HG03442 (cell line): ENCODE measurements around the gene HMCN1.

Experiments used
- ATAC-seq: cut with Tn5 transposase; IDR thresholded peaks from one replicate; pipeline ENCODE4 v1.9.1; 2021; ENCODE audit warnings: mild to moderate bottlenecking, moderate library complexity; ENCODE audit not compliant: unreplicated experiment

Gene HMCN1

GRCh38 chr1:186002406-186002805, 268.2 kb downstream of the HMCN1 start:
- ATAC-seq: no peak

- ATAC-seq: no peak
These were observed 275.0 kb downstream of the HMCN1 start for GRCh38 chr1:186009039-186009737.

- ATAC-seq: no peak
These were observed 280.3 kb downstream of the HMCN1 start for GRCh38 chr1:186014370-186015037.

GRCh38 chr1:186016856-186017255, 282.7 kb downstream of the HMCN1 start:
- no peak for ATAC-seq

GRCh38 chr1:186022184-186022583, 288.0 kb downstream of the HMCN1 start:
- ATAC-seq: no peak

- ATAC-seq: no peak
These were observed 292.8 kb downstream of the HMCN1 start for GRCh38 chr1:186026946-186027345.

GRCh38 chr1:186027621-186028020, 293.4 kb downstream of the HMCN1 start:
- no peak for ATAC-seq

- no peak for ATAC-seq
These were observed 296.3 kb downstream of the HMCN1 start for GRCh38 chr1:186030453-186030852.

- ATAC-seq: no peak
These were observed 299.7 kb downstream of the HMCN1 start for GRCh38 chr1:186033847-186034271.

GRCh38 chr1:186042230-186042629, 308.0 kb downstream of the HMCN1 start:
- ATAC-seq: no peak

- ATAC-seq: no peak
These were observed 309.1 kb downstream of the HMCN1 start for GRCh38 chr1:186043296-186043695.

- no peak for ATAC-seq
These were observed 310.0 kb downstream of the HMCN1 start for GRCh38 chr1:186044079-186044685.

- ATAC-seq: no peak
These were observed 312.4 kb downstream of the HMCN1 start for GRCh38 chr1:186046437-186047211.

GRCh38 chr1:186050360-186050759, 316.2 kb downstream of the HMCN1 start:
- no peak for ATAC-seq

- ATAC-seq: no peak
These were observed 319.8 kb downstream of the HMCN1 start for GRCh38 chr1:186054003-186054402.

GRCh38 chr1:186054932-186055331, 320.7 kb downstream of the HMCN1 start:
- ATAC-seq: no peak

- ATAC-seq: no peak
These were observed 321.7 kb downstream of the HMCN1 start for GRCh38 chr1:186055846-186056245.

GRCh38 chr1:186057086-186057485, 322.9 kb downstream of the HMCN1 start:
- no peak for ATAC-seq

GRCh38 chr1:186059311-186059710, 325.1 kb downstream of the HMCN1 start:
- ATAC-seq: no peak

- no peak for ATAC-seq
These were observed 325.6 kb downstream of the HMCN1 start for GRCh38 chr1:186059752-186060151.

GRCh38 chr1:186060226-186060625, 326.0 kb downstream of the HMCN1 start:
- no peak for ATAC-seq
